ENCODE measurements around the gene TTLL11.

TTLL11 gene

DNA sequence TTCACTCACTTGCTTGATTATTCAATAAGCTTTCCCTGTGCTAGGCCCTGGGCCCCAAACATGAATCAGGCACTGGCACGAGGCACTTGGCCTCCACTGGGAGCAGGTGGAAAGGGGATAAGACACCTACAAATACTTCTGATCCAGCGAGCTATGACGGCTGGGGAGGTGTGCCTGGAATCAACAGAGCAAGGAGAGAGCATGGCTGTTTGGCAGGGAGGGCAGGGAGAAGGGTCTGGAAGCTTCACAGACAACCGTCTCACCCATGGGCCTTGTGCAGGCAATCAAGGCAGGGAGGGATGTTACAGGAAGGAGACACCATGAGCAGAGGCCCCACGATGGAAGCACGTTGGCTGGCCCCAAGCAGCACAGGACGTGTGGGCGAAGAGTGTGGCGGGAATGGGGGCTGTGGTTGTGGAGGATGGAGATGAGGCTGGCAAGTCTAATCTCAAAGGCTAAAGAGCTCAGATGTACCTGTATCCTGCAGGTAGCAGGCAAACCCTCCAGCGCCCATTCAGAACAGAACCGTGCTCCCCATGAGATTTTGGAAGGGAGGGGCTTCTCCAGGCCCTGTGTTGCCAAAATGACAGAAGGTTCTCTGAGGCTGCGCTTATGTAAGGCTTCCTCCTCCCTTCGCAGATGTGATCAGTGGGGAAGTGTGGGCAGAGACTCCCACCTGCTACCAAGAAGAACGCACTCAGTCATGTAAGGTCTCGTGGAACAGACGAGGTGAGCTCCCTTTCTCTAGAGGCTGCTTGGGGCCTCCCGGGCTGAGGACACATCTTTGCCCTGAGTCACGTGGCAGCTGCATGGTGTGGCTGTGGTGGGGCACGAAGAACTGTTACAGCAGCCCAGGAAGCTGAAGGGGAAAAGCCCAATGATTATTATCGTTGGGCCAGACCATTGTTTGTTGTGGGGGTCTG, 252.0 kb downstream of the TTLL11 start:
- DNase-seq = no peak

DNA sequence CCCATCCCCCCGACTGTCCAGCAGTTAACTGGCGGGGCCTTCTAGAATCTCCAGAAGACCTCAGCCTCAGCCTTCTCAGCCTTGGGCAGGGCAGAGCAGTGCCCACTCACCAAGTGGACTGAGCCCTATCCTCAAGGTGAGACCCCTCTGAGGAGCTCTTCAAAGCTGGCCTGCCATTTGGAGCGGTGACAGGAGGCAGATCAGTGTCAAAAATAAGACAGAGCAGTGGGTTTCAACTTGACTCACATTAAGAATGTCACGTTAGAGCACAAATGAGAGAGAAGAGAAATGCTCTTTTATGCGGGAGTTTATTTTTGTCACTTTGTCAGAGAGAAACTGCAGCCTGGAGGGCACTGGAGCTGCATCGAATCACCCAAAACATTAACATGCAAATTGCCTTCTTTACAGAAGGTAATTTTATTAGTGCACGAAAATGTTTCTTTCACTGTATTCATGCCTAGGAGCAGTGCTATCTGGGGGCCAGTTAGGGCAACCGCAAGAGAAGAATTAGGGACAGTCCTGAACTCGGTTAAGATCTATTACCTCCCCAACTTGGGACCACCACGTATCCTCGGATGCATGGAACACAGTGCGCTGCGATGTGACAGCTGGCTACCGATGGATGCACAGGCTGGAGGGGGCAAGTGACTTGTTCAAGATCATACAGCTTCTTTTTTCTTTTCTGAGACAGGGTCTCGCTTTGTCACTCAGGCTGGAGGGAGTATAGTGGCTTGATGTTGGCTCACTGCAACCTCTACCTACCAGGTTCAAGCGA, 253.2 kb downstream of the TTLL11 start:
- no peak for DNase-seq

DNA sequence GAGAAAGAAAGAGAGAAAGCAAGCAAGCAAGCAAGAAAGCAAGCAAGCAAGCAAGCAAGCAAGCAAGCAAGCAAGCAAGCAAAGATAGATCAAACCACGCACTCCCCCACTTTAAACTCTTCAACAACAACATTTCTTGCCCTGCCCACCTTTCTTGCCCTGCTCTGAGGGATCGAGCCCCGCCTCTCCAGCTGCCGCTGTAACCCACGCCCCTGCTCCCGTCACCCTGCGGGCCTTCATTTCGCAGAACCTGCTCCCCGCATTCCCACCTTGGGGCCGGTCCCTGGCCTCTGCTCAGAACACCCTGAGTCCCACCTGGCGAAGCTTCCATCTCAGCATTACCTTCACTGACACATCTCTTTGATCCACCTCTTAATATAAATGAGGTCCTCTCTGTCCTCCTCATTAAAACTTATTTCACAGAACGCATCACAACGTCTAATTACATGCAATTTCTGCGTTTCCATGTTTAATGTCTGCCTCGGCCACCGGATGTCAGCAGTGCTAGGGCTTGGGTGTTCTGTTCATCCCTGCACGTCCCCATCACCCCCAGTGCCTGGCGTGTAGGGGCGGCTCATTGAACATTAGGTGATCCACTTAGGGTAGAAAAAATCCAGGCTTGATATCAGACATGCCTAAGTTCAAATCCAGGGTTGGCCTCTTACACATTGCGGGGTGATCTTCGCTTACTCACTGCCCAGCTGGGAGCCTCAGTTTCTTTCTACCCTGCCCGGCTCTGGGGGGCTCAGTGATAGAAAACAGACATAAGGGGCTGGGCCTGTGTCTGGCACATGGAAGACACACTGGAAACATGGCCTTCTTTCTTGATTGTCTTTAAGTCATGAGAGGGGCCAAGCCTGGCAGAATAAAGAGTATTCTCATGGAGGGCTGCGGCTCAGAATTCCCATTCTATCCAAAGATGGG, 254.1 kb downstream of the TTLL11 start:
- no peak for DNase-seq

DNA sequence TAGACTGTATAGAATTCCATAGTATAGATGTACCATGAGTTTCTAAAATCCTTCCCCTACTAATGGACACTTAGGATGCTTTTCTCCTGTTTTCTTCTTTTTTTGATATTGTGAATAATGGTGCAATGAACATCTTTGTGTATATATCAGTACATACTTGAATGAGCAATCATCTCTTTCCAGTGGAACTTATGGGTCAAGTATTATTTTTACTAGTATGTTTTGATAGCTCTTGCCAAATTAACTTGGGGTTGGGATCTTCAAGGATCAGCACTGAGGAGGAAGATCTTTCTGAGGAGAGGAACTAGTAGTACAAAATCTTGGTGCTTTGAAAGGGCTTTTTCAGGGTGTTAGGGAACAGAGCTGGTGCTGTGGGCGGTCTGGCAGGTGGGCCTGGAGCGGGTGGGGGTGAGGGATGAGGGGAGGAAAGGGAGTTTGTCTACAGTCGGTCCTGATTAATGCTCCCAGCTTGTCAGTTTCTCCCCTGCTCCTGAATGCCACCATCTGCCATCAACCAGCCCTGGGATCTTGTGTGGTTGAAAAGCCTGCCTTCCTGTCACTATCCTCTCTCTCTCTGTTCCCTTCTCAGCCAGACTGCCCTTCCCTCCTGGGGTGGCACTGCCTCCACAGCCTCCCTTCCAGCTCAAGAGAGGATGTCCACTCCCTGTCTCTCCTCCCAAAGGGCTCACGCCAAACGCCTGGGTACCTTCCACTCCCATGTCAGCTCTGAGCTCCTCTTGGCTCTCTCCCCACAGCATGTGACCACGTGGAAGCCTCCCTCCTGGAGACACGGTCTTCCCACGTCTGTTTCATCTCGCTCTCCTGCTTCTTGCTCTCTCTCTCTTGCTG, 255.8 kb downstream of the TTLL11 start:
- DNase-seq = no peak

DNA sequence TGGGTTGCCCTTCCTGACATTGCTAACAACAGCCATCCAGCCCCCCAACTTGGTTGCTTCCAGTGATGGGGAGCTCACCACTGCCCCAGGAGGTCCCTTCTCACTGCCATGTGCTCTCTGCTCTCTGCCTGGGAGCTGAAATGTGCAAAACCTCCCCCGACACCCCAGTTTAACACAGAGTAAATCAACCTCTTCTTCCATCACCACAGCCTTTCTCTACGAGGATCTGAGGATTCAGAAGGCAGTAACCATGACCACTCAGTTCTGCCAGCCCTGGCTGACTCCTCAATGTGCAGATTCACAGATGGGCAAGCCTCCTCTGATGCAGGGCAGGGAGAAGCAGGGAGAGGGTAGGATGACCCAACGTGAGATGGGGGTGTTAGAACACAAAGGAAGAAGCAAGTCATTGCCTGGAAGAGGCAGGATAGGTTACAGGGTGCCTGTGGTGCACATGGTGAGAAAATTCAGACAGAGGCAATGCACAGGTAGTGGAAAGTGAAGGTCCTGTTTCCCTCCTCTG, 256.7 kb downstream of the TTLL11 start:
- no peak for DNase-seq

DNA sequence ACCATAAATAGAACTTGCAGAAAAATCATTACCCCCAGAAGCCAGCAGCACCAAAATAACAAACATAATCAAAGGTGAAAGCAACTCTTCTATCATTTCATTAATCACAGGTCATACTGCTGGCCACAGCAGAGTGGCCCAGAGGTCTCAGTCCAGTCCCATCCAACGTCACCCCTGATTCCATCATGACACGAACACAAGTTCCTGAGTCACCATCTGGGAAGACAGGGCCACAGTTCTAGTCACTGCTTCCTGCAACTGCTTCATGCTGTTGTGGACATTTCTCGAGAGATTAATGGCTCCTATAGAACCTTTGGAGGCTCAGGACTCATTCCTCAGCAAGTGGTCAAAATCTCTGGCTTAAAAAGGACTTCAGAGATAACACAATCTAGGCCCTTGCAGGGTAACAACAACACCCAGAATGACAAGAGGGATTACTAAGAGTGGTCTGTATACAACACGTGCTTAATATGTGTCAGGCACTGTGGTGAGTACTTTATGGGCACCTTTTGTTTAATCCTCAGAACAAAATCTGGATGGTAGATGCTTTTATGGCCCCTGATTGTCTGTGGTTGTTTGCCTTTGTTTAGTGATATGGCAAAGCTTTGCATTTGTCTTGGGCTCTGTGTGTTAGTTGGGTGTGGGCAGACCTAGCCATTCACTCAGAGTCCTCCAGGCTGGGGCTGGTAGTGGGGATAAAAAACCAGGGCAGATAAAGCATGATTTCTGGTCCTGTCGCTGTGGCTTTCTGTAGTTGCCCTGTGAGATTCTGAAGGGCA, 257.3 kb downstream of the TTLL11 start:
- DNase-seq = no peak

DNA sequence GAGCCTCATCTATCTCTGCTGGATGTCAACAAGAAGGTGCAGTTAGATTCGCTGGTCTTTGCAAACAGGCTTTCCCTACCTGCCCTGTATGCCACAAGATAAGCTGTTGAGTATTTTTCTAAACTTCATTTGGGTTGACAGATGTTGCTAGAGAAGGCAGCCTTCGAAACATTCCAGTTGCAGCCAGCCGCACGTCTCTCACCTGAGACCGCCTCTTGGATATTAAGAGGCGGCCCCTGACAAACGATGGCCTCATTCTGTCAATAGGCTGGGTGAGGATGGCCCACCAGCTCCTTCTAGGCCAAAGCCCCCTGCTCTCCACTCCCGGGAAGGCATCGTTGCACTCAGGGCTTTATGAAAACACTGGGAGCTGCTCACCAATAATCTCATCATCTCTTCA, 260.0 kb downstream of the TTLL11 start:
- DNase-seq = no peak

DNA sequence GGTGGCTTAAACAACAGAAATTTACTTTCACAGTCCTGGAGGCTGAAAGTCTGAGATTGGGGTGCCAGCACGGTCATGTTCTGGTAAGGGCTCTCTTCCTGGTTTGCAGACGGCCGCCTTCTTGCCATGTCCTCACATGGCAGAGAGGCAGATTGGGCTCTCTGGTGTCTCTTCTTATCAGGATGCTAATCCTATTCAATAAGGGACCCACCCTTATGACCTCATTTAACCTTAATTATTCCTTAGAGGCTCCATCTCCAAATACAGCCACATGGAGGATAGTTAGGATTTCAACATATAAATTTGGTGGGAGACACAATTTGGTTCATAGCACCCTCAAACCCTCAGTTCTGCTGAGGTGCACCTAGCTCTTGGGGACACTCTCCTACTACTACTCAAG, 261.2 kb downstream of the TTLL11 start:
- no peak for DNase-seq

DNA sequence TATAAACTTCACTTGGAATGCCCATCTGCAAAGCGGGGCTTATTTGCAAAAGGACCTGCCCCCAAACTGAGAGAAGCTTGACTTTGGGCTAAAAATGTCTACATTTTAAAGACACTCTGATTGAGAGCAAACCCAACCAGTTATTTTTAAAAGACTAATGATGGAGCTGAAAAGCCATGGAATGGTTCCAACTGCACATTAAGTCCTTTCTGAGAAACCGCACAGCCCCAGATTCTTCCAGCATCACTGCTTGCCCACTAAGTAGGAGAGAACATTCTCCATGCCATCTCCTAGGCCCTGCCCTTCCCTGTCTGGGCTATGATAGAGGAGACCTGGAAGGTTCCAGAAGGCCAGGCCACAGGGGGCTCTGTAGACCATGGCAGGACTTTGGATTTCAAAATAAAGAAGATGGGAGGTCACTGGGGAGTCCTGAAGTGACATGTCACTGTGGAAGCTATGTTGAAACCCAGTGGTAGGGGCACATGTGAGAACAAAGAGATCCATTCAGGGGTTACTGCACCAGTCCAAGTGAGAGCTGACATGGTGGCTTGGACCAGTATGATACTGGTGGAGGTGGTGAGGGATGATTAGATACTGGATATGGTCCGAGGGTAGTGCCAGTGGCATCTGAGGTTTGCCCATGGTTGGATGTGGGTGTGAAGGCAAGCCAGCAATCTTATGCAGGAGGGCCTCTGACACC, 262.5 kb downstream of the TTLL11 start:
- DNase-seq = no peak

DNA sequence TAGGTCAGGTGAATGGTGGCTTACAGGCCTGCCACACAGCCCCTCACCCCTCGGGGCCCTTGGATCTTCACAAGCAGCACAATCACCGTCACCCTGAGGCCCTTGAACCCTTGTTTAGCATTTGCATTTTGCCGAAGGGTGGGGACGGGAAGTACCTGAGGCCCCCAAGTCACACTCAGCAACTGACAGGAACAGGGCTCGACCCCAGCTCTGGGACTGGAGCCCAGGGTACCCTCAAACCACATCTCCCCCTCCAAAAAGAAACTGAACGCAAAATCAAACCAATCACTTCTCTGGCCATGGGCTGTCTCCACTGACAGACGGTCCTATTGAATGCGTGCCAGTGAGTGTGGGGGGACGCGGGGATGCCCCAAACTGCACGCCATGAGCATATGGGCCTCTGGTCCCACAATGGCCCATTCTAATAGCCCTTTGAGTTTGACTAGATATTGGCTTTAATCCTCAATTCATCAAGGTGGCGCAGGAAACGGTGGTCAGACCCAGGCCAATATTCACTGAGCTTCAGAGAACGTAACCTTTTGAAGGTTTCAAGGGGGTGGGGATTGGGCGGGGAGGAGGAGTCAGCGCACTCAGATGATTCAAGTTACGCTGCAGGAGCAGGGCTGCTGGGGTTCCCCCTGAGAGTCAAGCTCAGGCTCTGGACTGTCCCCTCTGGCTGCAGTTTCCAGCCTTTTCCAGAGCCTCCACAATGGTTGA, 265.7 kb downstream of the TTLL11 start:
- no peak for DNase-seq

DNA sequence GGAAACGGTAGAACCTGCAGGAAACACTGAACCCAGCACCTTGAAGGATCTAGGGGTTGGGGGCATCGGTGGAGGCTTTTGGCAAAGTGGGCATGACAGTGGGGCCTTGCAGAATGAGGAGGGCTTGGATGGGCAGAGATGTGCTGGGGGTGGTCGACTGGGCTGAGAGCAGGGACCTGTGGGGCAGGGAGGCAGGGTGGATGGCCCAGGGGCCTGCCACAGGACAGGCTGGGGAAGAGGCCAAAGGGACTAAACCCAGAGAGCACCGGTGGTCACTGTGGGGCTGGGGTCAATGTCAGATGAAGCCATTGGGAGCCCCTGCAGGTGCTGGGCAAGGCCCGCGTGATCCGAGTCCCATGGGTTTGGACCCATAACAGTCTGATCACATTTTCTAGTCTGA, 266.4 kb downstream of the TTLL11 start:
- DNase-seq = no peak

DNA sequence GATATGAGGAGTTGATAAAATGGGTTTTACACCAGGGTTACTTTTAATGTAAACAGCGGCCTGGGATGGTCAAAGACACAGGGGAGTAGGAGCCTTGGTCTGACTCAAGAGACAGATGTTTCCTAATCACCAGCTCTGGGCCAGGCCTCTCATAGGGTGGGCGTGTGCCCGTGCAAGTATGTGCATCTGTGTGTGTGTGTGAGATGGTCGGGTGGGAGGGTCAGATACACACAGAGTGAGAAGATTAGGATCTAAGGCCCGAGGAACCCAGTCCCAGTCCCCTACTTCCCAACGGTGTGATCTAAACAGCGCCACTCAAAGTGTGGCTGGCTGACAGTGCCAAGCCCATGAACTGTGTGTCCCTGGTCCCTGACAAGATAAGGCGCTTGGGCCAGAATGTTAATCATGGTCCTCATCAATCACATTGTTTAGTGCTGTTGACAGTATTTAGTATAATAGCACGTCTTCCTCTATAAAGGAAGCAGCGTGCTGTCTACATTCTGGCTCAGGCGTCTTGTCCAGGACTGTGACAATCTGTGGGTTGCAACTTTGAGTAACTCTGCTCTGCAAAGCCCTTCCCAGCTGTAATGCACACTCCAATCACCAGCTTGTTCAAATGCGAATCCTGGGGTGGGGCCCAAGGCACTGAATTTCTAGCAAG, 267.9 kb downstream of the TTLL11 start:
- DNase-seq = no peak

DNA sequence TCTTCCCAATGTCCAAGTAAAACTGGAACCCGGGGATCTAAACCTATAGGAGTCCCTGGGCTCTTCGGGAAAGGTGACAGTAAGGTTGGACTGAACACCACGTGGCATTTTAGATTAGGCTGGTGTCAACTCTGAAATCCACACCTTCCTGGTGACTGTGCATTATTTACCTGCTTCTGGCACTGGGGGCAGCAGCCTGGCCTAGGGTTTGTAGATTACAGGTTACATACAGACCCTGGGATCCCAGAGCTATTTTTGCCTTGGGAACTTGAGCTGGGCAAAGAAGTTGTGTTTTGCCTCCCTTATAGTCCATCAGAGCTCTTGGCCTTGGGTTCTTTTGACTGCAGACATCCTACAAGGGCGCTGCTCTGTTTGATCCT, 268.5 kb downstream of the TTLL11 start:
- no peak for DNase-seq

DNA sequence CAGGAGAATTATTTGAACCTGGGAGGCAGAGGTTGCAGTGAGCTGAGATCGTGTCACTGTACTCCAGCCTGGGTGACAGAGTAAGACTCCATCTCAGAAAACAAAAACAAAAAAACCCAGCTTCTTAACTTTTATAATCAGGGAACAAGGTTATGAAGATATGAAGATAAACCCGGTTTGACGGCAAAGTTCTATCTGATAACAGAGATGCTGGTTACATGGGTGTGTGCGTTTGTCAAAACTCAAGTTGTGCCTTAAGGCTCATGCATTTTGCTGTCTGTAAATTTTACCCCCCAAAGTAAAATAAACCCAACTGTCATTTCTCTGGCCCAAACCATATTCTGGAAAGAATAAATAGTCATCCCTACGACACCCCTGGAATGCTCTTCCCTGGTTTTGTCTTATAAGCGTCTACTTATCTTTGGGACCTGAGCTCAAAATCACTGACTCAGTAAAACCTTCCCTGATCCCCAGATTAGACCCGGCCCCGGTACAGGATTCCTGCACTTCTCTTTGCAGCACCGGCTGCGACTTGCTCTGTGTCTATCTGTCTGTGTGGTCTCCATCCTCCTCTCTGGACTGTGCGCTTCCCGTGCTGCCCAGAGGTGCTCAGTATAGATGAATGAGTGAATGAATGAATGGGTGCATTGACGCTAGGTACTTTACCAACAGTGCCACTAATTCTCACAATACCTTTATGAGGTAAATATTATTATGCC, 269.5 kb downstream of the TTLL11 start:
- no peak for DNase-seq

DNA sequence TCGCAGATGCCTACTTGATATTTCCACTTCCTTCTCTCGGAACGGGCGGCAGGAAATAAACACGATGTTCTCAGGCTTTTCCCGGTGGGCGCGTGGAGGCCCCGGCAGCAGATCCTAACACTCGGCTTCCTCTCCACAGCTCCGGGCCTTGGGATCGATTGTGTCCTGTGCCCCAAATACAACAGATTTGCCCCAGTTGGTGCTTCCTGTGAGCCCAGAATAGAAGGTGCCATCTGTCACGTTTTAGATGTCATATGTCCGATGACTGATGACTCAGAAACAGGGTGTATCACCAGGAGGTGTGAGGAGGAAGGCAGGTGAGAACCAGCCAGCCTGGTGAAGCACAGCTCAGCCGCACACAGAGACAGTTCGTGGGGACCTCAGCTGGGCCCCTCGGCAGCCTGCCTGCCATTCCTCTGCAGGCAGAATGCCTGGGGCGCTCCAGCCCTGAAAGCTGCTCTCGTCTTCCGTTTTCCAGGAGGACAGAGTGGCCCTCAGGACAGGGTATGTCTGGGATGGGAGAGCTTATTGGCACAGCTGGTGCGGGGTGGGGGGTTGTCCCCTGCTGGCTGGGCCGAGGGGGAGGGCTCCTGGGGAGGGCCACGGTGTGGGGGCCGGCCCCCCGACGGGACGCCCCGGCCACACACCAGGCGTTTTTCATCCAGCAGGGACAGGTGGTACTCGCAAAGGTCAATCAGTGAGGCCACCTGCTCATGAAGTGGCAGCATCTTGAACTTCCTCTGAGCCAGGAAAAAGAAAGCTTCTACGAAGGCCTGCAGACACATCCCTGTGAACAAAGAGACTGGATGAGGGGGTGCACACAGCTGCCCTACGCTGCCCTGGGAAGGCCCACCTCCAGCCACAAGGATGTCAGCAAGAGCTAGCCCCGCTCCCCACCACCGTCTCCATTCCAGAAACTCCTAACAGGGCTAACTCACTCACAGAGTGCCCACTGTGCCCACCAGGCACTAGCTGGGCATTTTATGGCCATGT, 270.7 kb downstream of the TTLL11 start:
- no peak for DNase-seq

DNA sequence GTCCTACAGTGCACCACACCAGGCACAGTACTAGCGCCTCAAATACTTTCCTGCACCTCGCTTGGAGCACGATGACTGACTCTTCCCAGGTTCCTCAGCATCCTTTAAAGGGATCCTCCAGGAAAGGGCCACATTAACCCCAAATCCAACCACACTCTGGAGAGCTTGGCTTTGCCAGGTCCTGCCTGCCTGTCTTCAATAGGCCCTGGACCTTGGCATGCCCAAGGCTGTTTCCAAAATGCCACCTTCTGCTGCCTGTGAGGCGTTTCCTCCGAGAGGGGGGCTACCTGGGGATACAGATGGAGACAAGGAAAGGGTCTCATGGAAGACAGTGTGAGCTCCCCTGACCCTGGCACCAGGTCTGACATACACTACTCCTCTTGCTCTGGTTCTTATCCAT, 271.8 kb downstream of the TTLL11 start:
- DNase-seq = no peak

Measured in activated T-cell treated with anti-CD3 and anti-CD28 coated beads for 4 hours (primary cell).